Measurements from ENCODE around the gene GFAP.

Gene GFAP

DNA sequence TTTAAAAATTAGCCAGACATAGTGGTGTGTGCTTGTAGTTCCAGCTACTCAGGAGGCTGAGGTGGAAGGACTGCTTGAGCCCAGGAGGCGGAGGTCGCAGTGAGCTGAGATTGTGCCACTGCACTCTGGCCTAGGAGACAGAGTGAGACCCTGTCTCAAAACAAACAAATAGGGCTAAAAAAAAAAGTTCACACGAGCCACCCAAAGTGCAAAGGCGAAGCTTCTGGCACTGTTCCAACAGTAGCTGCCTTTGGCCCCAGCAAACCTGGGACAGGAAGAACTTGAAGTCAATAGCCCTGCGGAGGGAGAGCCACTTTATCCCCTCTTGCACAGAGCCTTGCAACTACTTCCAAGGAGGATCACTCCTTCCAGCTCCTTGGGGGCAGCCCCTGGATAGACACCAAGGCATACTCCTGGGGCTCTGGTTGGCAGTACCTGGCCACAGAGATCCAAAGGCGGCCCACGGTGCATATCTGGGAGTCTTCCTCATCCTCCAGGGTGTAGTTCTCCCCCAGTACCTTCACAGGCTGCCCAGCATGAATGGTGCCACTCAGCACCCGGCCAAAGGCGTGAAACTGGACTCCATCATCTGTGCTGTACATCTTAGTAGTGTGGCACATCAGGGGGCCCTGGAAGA, 52.9 kb downstream of the GFAP start:
- no peak for DNase-seq (ENCODE audit: low spot score)

GRCh38 chr17:44859701-44860100, 55.6 kb downstream of the GFAP start:
- no peak for DNase-seq (ENCODE audit: low spot score)

DNA sequence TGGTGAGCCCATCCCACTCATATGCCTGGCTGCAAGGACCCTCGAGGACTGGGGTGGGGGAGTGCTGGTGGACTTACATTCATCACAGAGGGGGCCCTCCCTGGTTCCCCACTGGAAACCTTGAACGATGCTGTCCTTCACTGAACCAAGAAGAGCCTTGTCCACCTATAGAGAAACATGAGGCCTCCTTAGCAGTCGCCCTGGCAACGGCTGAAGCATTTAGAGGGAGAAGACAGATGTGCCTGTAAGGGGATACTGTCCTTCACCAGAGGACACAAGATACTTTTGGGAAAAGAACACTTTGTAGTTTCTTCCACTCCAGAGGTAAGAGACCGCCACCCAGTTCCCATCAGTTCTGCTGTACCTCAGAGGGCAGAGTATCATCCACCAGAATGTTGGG, 61.1 kb downstream of the GFAP start:
- DNase-seq (ENCODE audit: low spot score), result no peak

All from GM03348 (cell line).